Measurements from ENCODE around the gene WDFY1. TPM values are rescaled to one million over a fixed set of nuclear protein-coding genes. Genes with fewer than 3 reads are reported as not detected.

Gene WDFY1
- total RNA-seq, 2 experiments from 2014 or later, result 58.8 to 59.1 TPM

- no peak overlapping the region for H3K27ac Mint-ChIP-seq
- H3K36me3 Mint-ChIP-seq, result peaks cover 23% of the 10 kb centered on the region
- H3K4me1 Mint-ChIP-seq, result peaks cover 26% of the 10 kb centered on the region
- H3K27me3 Mint-ChIP-seq, result no peaks in the 10 kb centered on the region
- DNase-seq (no peak), ATAC-seq (ENCODE audit: low read depth) (no peak)
- H3K4me3 Mint-ChIP-seq, result no peak overlapping the region
- H3K9me3 Mint-ChIP-seq, result no peaks in the 10 kb centered on the region
- POLR2A ChIA-PET, result interaction anchor here (0.6 kb wide), 1 partner anchor 82 kb away, joined by 3 read pairs; no protein-coding TSS in a partner anchor
These were observed 77.1 kb downstream of the WDFY1 start for GRCh38 chr2:223868005-223868404.

- Mint-ChIP-seq H3K36me3 (peaks cover 19% of the 10 kb centered on the region), H3K27ac (peak overlapping the region; percentile 88), H3K4me3 (peak overlapping the region; percentile 62), H3K4me1 (peaks cover 26% of the 10 kb centered on the region), H3K9me3 (no peaks in the 10 kb centered on the region), H3K27me3 (no peaks in the 10 kb centered on the region)
- DNase-seq (no peak), ATAC-seq (ENCODE audit: low read depth) (peak; percentile 76)
- POLR2A ChIA-PET, result interaction anchor here (1.7 kb wide), 1 partner anchor 27 kb away, joined by 4 read pairs; no protein-coding TSS in a partner anchor
These were observed 79.1 kb downstream of the WDFY1 start for GRCh38 chr2:223865907-223866508.

GRCh38 chr2:223865124-223865523 is 80.0 kb downstream of the WDFY1 start:
- peaks cover 20% of the 10 kb centered on the region for H3K36me3 Mint-ChIP-seq
- H3K27ac Mint-ChIP-seq, result peak overlapping the region; percentile 88
- DNase-seq, result no peak
- peaks cover 28% of the 10 kb centered on the region for H3K4me1 Mint-ChIP-seq
- H3K27me3 Mint-ChIP-seq, result no peaks in the 10 kb centered on the region
- no peaks in the 10 kb centered on the region for H3K9me3 Mint-ChIP-seq
- POLR2A ChIA-PET, result interaction anchor here (0.7 to 1.7 kb wide), 4 partner anchors 13 to 91 kb away, joined by 3 to 4 read pairs (median 3); no protein-coding TSS in a partner anchor
- H3K4me3 Mint-ChIP-seq, result peak overlapping the region; percentile 60
- peak; percentile 81 for ATAC-seq (ENCODE audit: low read depth)

GRCh38 chr2:223863491-223863890 is 81.6 kb downstream of the WDFY1 start:
- DNase-seq, result no peak
- Mint-ChIP-seq H3K27me3 (no peaks in the 10 kb centered on the region), H3K9me3 (no peaks in the 10 kb centered on the region), H3K27ac (no peak overlapping the region), H3K4me3 (no peak overlapping the region), H3K4me1 (peaks cover 28% of the 10 kb centered on the region), H3K36me3 (peaks cover 15% of the 10 kb centered on the region)
- no peak for ATAC-seq (ENCODE audit: low read depth)
- POLR2A ChIA-PET, result no interaction called here

GRCh38 chr2:223860809-223861738 is 84.1 kb downstream of the WDFY1 start:
- Mint-ChIP-seq H3K27me3 (no peaks in the 10 kb centered on the region), H3K4me3 (no peak overlapping the region), H3K27ac (no peak overlapping the region), H3K36me3 (peaks cover 11% of the 10 kb centered on the region), H3K4me1 (peaks cover 21% of the 10 kb centered on the region), H3K9me3 (no peaks in the 10 kb centered on the region)
- ATAC-seq (ENCODE audit: low read depth) (no peak), DNase-seq (no peak)
- POLR2A ChIA-PET, result no interaction called here

GRCh38 chr2:223859070-223859469 is 86.1 kb downstream of the WDFY1 start:
- H3K36me3 Mint-ChIP-seq, result peaks cover 13% of the 10 kb centered on the region
- POLR2A ChIA-PET, result no interaction called here
- no peaks in the 10 kb centered on the region for H3K9me3 Mint-ChIP-seq
- H3K27me3 Mint-ChIP-seq, result no peaks in the 10 kb centered on the region
- H3K27ac Mint-ChIP-seq, result no peak overlapping the region
- H3K4me1 Mint-ChIP-seq, result peaks cover 8% of the 10 kb centered on the region
- H3K4me3 Mint-ChIP-seq, result no peak overlapping the region
- peak; percentile 22 for ATAC-seq (ENCODE audit: low read depth)
- DNase-seq, result no peak

GRCh38 chr2:223856584-223856983 is 88.6 kb downstream of the WDFY1 start:
- Mint-ChIP-seq H3K4me1 (peaks cover 9% of the 10 kb centered on the region), H3K9me3 (no peaks in the 10 kb centered on the region), H3K27me3 (no peaks in the 10 kb centered on the region), H3K4me3 (no peak overlapping the region), H3K27ac (no peak overlapping the region), H3K36me3 (peaks cover 27% of the 10 kb centered on the region)
- POLR2A ChIA-PET, result no interaction called here
- ATAC-seq (ENCODE audit: low read depth) (no peak), DNase-seq (no peak)

GRCh38 chr2:223856021-223856420 is 89.1 kb downstream of the WDFY1 start:
- H3K36me3 Mint-ChIP-seq, result peaks cover 32% of the 10 kb centered on the region
- peaks cover 15% of the 10 kb centered on the region for H3K4me1 Mint-ChIP-seq
- peaks cover under 1% of the 10 kb centered on the region for H3K9me3 Mint-ChIP-seq
- DNase-seq, result no peak
- H3K4me3 Mint-ChIP-seq, result no peak overlapping the region
- H3K27ac Mint-ChIP-seq, result no peak overlapping the region
- POLR2A ChIA-PET, result no interaction called here
- no peaks in the 10 kb centered on the region for H3K27me3 Mint-ChIP-seq
- no peak for ATAC-seq (ENCODE audit: low read depth)

- DNase-seq, result no peak
- Mint-ChIP-seq H3K4me1 (peaks cover 15% of the 10 kb centered on the region), H3K9me3 (peaks cover 2% of the 10 kb centered on the region), H3K36me3 (peaks cover 37% of the 10 kb centered on the region), H3K27me3 (no peaks in the 10 kb centered on the region), H3K27ac (no peak overlapping the region), H3K4me3 (no peak overlapping the region)
- POLR2A ChIA-PET, result no interaction called here
- ATAC-seq (ENCODE audit: low read depth), result no peak
These were observed 89.7 kb downstream of the WDFY1 start for GRCh38 chr2:223855426-223855825.

- no peak overlapping the region for H3K4me3 Mint-ChIP-seq
- peaks cover 41% of the 10 kb centered on the region for H3K36me3 Mint-ChIP-seq
- H3K9me3 Mint-ChIP-seq, result peaks cover 4% of the 10 kb centered on the region
- no peaks in the 10 kb centered on the region for H3K27me3 Mint-ChIP-seq
- H3K27ac Mint-ChIP-seq, result no peak overlapping the region
- H3K4me1 Mint-ChIP-seq, result peaks cover 15% of the 10 kb centered on the region
- DNase-seq (no peak), ATAC-seq (ENCODE audit: low read depth) (no peak)
- POLR2A ChIA-PET, result no interaction called here
These were observed 90.4 kb downstream of the WDFY1 start for GRCh38 chr2:223854741-223855140.

GRCh38 chr2:223853425-223853837 is 91.7 kb downstream of the WDFY1 start:
- H3K36me3 Mint-ChIP-seq, result peaks cover 52% of the 10 kb centered on the region
- H3K4me1 Mint-ChIP-seq, result peaks cover 12% of the 10 kb centered on the region
- ATAC-seq (ENCODE audit: low read depth), result no peak
- POLR2A ChIA-PET, result interaction anchor here (1.9 kb wide), 1 partner anchor 14 kb away, joined by 4 read pairs; no protein-coding TSS in a partner anchor
- H3K4me3 Mint-ChIP-seq, result no peak overlapping the region
- no peak for DNase-seq
- H3K9me3 Mint-ChIP-seq, result peaks cover 13% of the 10 kb centered on the region
- no peak overlapping the region for H3K27ac Mint-ChIP-seq
- H3K27me3 Mint-ChIP-seq, result no peaks in the 10 kb centered on the region

GRCh38 chr2:223852281-223852795 is 92.8 kb downstream of the WDFY1 start:
- Mint-ChIP-seq H3K9me3 (peaks cover 13% of the 10 kb centered on the region), H3K36me3 (peaks cover 54% of the 10 kb centered on the region), H3K27ac (no peak overlapping the region), H3K4me1 (peaks cover 20% of the 10 kb centered on the region), H3K27me3 (no peaks in the 10 kb centered on the region), H3K4me3 (no peak overlapping the region)
- no peak for DNase-seq
- POLR2A ChIA-PET, result interaction anchor here (1.9 kb wide), 1 partner anchor 12 kb away, joined by 4 read pairs; no protein-coding TSS in a partner anchor
- ATAC-seq (ENCODE audit: low read depth), result no peak

GRCh38 chr2:223847410-223847809 is 97.7 kb downstream of the WDFY1 start:
- ATAC-seq (ENCODE audit: low read depth), result no peak
- Mint-ChIP-seq H3K9me3 (peaks cover 13% of the 10 kb centered on the region), H3K4me3 (no peak overlapping the region), H3K4me1 (peaks cover 26% of the 10 kb centered on the region), H3K27ac (no peak overlapping the region), H3K36me3 (peaks cover 43% of the 10 kb centered on the region), H3K27me3 (no peaks in the 10 kb centered on the region)
- POLR2A ChIA-PET, result interaction anchor here (1.0 kb wide), 1 partner anchor 110 kb away, joined by 3 read pairs; no protein-coding TSS in a partner anchor
- DNase-seq, result no peak

Measured in activated naive CD8-positive, alpha-beta T cell treated with anti-CD3 and anti-CD28 coated beads, Interleukin-2, amount 10 ng/mL, durations not matched to agents 7 days and 5 days (primary cell).